ENCODE data around the gene SMC4.

DNA sequence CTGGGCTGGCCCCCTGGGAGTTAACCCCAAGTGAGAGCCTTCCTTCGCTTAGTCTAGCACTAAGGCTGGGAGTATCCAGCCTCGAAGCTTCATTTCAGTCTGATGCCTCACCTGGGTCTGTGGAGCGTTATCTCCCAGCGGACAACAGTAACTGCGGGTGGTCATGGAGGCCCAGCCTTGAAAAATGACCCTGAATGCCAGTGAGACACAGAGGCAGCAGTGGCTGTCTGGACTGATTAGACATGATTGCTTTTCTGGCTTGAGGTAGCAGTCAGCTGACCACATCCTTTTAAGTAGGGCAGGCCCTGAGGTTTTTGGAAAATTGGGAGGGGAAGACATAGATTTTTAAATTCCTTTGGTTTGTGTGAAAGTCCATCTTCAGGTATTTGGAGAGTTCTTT lies 78.3 kb downstream of the SMC4 start:
- TF ChIP-seq, protein P1, sequence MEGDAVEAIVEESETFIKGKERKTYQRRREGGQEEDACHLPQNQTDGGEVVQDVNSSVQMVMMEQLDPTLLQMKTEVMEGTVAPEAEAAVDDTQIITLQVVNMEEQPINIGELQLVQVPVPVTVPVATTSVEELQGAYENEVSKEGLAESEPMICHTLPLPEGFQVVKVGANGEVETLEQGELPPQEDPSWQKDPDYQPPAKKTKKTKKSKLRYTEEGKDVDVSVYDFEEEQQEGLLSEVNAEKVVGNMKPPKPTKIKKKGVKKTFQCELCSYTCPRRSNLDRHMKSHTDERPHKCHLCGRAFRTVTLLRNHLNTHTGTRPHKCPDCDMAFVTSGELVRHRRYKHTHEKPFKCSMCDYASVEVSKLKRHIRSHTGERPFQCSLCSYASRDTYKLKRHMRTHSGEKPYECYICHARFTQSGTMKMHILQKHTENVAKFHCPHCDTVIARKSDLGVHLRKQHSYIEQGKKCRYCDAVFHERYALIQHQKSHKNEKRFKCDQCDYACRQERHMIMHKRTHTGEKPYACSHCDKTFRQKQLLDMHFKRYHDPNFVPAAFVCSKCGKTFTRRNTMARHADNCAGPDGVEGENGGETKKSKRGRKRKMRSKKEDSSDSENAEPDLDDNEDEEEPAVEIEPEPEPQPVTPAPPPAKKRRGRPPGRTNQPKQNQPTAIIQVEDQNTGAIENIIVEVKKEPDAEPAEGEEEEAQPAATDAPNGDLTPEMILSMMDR (IDR thresholded peaks at IDR 0.05; ENCODE audit: low read depth, low read length), result no peak
- TF ChIP-seq EZH2phosphoT487 (IDR thresholded peaks at IDR 0.05; ENCODE audit: low read depth), result no peak

Measured in OCI-LY3 (cell line).